Breast epithelium (tissue), 3 donors: ENCODE data around the gene KCNK2.

Source experiments
- POLR2A ChIP-seq: fragments of 450-650 bp; IDR thresholded peaks from one replicate; pipeline ENCODE4 v1.6.1; 2016; ENCODE audit warnings: antibody characterized with exemption, mild to moderate bottlenecking, moderate library complexity
- POLR2AphosphoS5 ChIP-seq, 3 donors: sonication (generic); formaldehyde crosslinking; IDR thresholded peaks; one replicate each; pipeline ENCODE4 v1.6.1; 2017; ENCODE audit warnings: antibody characterized with exemption in 3 of 3
- TF ChIP-seq, protein P1 (sequence below), 3 donors: fragments of 450-650 bp; IDR thresholded peaks; one replicate each; pipeline ENCODE4 v1.5.1; 2016 to 2017; ENCODE audit warnings: antibody characterized with exemption in 3 of 3, mild to moderate bottlenecking in 3 of 3, moderate library complexity in 3 of 3

DNA sequence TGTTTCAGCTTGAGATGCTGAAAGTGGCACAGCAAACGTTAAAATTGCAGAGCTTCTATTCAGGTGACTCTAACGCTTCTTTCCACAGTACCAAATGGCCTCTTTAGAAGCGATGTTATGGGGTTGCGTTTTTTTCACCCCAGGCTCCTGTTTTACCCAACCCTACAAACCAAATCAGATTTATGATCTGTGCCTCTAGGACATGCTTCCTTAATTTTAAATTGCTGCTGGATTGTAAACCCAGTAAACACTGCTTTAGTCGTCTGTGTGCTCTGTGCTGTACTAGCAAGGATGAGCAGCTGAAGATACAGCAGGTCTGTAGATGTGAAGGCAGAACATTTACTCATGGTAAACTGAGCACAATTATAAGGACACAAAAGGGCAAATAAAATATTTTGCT lies 13.0 kb downstream of the KCNK2 start:
- no peak for TF ChIP-seq POLR2AphosphoS5 (IDR thresholded peaks at IDR 0.05)
- TF ChIP-seq, protein P1, sequence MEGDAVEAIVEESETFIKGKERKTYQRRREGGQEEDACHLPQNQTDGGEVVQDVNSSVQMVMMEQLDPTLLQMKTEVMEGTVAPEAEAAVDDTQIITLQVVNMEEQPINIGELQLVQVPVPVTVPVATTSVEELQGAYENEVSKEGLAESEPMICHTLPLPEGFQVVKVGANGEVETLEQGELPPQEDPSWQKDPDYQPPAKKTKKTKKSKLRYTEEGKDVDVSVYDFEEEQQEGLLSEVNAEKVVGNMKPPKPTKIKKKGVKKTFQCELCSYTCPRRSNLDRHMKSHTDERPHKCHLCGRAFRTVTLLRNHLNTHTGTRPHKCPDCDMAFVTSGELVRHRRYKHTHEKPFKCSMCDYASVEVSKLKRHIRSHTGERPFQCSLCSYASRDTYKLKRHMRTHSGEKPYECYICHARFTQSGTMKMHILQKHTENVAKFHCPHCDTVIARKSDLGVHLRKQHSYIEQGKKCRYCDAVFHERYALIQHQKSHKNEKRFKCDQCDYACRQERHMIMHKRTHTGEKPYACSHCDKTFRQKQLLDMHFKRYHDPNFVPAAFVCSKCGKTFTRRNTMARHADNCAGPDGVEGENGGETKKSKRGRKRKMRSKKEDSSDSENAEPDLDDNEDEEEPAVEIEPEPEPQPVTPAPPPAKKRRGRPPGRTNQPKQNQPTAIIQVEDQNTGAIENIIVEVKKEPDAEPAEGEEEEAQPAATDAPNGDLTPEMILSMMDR (IDR thresholded peaks at IDR 0.05) = no peak
- TF ChIP-seq POLR2A = no peak
